ENCODE data around the gene GNA14. TPM values are rescaled to one million over a fixed set of nuclear protein-coding genes. Genes with fewer than 3 reads are reported as not detected.

Gene GNA14
- total RNA-seq, 1 experiment from 2014 or later: 1.2 TPM

DNA sequence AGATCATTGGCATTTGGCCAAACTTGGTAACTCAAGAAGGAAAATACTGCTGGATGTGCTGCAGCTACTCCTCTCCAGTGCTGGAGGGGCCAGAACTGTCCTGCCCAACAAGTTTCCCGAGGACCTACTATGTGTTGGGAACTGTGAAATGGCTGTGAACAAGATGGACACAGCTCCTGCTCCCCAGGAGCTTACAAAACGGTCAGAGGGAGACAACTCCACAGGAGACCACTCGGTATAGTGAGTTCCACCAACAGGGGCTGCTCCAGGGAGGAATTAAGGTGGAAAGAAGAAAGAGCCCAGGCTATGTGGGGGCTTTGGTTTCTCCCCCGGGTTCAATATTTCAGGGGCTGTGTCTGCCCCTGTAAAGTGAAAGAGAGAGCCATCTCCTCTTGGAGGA is 78.8 kb downstream of the GNA14 start:
- Histone ChIP-seq H2AFZ (ENCODE audit: low read length) (no peak overlapping the region), H3K4me2 (ENCODE audit: low read length) (no peak overlapping the region), H3K9me3 (ENCODE audit: low read length) (no peaks in the 10 kb centered on the region), H3K79me2 (ENCODE audit: low read length) (no peaks in the 10 kb centered on the region), H3K27me3 (ENCODE audit: low read length) (no peaks in the 10 kb centered on the region), H3K27ac (ENCODE audit: low read length) (no peak overlapping the region), H3K36me3 (ENCODE audit: low read depth, low read length) (no peaks in the 10 kb centered on the region), H3K4me1 (ENCODE audit: insufficient read depth, low read length) (no peaks in the 10 kb centered on the region), H3K9me2 (replicated peaks; ENCODE audit: low read length) (no peaks in the 10 kb centered on the region), H4K20me1 (ENCODE audit: low read length) (no peaks in the 10 kb centered on the region), H3K9ac (ENCODE audit: low read length) (no peak overlapping the region), H3K4me3 (ENCODE audit: low read length) (no peak overlapping the region), H3F3A (ENCODE audit: low read length, unreplicated experiment) (no peaks in the 10 kb centered on the region)
- ATAC-seq: no peak
- intact Hi-C loops (cut with micrococcal nuclease): no loop called here
- no TSS peak for BruUV-seq (replicated peaks)
- CTCF ChIA-PET: interaction anchor here (0.6 kb wide), 1 partner anchor 10 kb away, joined by 3 read pairs; no protein-coding TSS in a partner anchor
- POLR2A ChIA-PET (ENCODE audit: unreplicated experiment): no interaction called here
- TF ChIP-seq, protein P1, sequence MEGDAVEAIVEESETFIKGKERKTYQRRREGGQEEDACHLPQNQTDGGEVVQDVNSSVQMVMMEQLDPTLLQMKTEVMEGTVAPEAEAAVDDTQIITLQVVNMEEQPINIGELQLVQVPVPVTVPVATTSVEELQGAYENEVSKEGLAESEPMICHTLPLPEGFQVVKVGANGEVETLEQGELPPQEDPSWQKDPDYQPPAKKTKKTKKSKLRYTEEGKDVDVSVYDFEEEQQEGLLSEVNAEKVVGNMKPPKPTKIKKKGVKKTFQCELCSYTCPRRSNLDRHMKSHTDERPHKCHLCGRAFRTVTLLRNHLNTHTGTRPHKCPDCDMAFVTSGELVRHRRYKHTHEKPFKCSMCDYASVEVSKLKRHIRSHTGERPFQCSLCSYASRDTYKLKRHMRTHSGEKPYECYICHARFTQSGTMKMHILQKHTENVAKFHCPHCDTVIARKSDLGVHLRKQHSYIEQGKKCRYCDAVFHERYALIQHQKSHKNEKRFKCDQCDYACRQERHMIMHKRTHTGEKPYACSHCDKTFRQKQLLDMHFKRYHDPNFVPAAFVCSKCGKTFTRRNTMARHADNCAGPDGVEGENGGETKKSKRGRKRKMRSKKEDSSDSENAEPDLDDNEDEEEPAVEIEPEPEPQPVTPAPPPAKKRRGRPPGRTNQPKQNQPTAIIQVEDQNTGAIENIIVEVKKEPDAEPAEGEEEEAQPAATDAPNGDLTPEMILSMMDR (conservative IDR thresholded peaks at IDR 0.05; ENCODE audit: low read depth, low read length): no peak
- no peak for TF ChIP-seq EZH2phosphoT487 (IDR thresholded peaks at IDR 0.05; ENCODE audit: borderline replicate concordance, low read length)
- TF ChIP-seq EZH2 (IDR thresholded peaks at IDR 0.05; ENCODE audit: low read length, unreplicated experiment): no peak
- no peak for DNase-seq

DNA sequence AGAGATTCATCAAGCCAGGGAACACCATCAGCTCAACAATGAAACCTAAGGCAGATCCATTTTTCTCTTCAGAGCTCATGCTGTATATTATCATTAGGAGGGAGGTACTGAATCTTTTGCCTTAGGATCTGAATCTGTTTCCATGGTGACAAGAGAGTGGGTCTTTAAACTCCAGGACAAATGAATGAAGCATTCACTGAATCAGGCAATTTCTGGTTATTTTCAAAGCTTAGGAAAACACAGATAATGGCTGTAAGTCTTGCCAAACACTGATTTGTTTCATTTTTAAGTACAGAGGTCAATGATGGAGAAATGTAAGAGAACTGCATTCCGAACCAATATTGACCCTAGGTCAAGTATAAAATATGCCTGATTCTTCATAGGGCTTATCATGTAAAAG is 84.9 kb downstream of the GNA14 start:
- Histone ChIP-seq H3K9me3 (ENCODE audit: low read length) (no peaks in the 10 kb centered on the region), H4K20me1 (ENCODE audit: low read length) (no peaks in the 10 kb centered on the region), H3K36me3 (ENCODE audit: low read depth, low read length) (no peaks in the 10 kb centered on the region), H3F3A (ENCODE audit: low read length, unreplicated experiment) (no peaks in the 10 kb centered on the region), H3K27ac (ENCODE audit: low read length) (no peak overlapping the region), H3K79me2 (ENCODE audit: low read length) (no peaks in the 10 kb centered on the region), H2AFZ (ENCODE audit: low read length) (no peak overlapping the region), H3K27me3 (ENCODE audit: low read length) (no peaks in the 10 kb centered on the region), H3K4me1 (ENCODE audit: insufficient read depth, low read length) (no peaks in the 10 kb centered on the region), H3K4me2 (ENCODE audit: low read length) (no peak overlapping the region), H3K9ac (ENCODE audit: low read length) (no peak overlapping the region), H3K4me3 (ENCODE audit: low read length) (no peak overlapping the region), H3K9me2 (replicated peaks; ENCODE audit: low read length) (no peaks in the 10 kb centered on the region)
- no TSS peak for BruUV-seq (replicated peaks)
- intact Hi-C loops (cut with micrococcal nuclease): no loop called here
- CTCF ChIA-PET: no interaction called here
- DNase-seq (no peak), ATAC-seq (no peak)
- no peak for TF ChIP-seq EZH2phosphoT487 (IDR thresholded peaks at IDR 0.05; ENCODE audit: borderline replicate concordance, low read length)
- no peak for TF ChIP-seq EZH2 (IDR thresholded peaks at IDR 0.05; ENCODE audit: low read length, unreplicated experiment)
- TF ChIP-seq, protein P1 (conservative IDR thresholded peaks at IDR 0.05; ENCODE audit: low read depth, low read length): no peak
- POLR2A ChIA-PET (ENCODE audit: unreplicated experiment): no interaction called here

DNA sequence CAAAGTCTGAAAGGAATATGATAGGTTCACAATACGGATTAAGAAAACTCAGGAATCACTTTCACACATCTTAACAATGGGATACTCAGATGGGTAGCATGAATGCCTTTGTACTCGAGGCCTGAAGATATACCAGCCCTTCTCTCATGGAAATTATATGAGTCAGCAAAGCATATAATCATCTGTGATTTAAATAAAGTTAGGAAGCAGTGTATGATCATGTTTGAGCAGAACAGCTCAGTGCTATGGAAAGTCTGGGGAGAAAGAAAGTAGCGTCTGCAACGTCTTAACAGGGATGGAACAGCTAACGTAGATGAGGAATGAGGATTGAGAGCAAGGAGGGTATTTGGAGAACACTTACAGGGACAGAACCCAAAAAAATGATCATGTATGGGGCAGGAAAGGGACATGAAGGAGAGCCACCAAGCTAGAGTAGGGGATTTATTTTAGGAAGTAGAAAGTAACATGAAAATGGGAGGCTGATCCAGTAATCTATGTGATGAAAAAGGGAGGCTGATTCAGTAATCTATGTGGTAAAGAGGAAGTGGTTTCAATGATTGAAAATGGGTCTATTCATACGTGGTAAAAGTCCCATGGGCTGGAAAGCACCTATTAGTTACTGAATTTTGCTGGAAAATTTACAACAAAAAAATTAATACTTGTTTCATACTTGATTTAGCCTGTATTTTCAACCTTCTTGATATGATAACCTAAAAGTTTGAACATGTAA is 85.9 kb downstream of the GNA14 start:
- Histone ChIP-seq H3K9ac (ENCODE audit: low read length) (no peak overlapping the region), H3K79me2 (ENCODE audit: low read length) (no peaks in the 10 kb centered on the region), H3K9me3 (ENCODE audit: low read length) (no peaks in the 10 kb centered on the region), H3K27ac (ENCODE audit: low read length) (no peak overlapping the region), H2AFZ (ENCODE audit: low read length) (no peak overlapping the region), H3K4me3 (ENCODE audit: low read length) (no peak overlapping the region), H3K9me2 (replicated peaks; ENCODE audit: low read length) (no peaks in the 10 kb centered on the region), H3K36me3 (ENCODE audit: low read depth, low read length) (no peaks in the 10 kb centered on the region), H3F3A (ENCODE audit: low read length, unreplicated experiment) (no peaks in the 10 kb centered on the region), H4K20me1 (ENCODE audit: low read length) (no peaks in the 10 kb centered on the region), H3K4me1 (ENCODE audit: insufficient read depth, low read length) (no peaks in the 10 kb centered on the region), H3K4me2 (ENCODE audit: low read length) (no peak overlapping the region), H3K27me3 (ENCODE audit: low read length) (no peaks in the 10 kb centered on the region)
- intact Hi-C loops (cut with micrococcal nuclease): no loop called here
- CTCF ChIA-PET: no interaction called here
- POLR2A ChIA-PET (ENCODE audit: unreplicated experiment): no interaction called here
- TF ChIP-seq EZH2phosphoT487 (IDR thresholded peaks at IDR 0.05; ENCODE audit: borderline replicate concordance, low read length): no peak
- TF ChIP-seq EZH2 (IDR thresholded peaks at IDR 0.05; ENCODE audit: low read length, unreplicated experiment): no peak
- DNase-seq (no peak), ATAC-seq (no peak)
- BruUV-seq (replicated peaks): no TSS peak

Measured in PC-3 (cell line).